ENCODE measurements around the gene ZBTB17. TPM values are rescaled to one million over a fixed set of nuclear protein-coding genes. Genes with fewer than 3 reads are reported as not detected.
"Not testable (repeated sequence)": the region's sequence is repeated elsewhere in the genome, so short reads cannot be mapped to it uniquely, and the experiment has no call there.

Gene ZBTB17
- total RNA-seq, 2 donors from 2014 or later, result 31.6 to 38.7 TPM

- intact Hi-C loops (cut with DNase I), result no loop called here
Observed at GRCh38 chr1:16013220-16013907, 37.5 kb upstream of the ZBTB17 start.

GRCh38 chr1:16012590-16013219 is 36.8 kb upstream of the ZBTB17 start:
- intact Hi-C loops (cut with DNase I), result no loop called here
- peak; percentile 93 for DNase-seq (ENCODE audit: low spot score)

More at GRCh38 chr1:16013220-16013907, 37.5 kb upstream of the ZBTB17 start:
- no peak for DNase-seq (ENCODE audit: low spot score)

- DNase-seq (ENCODE audit: low spot score), result no peak
- intact Hi-C loops (cut with DNase I), result loop anchor here in 1 of 2 donors (2.0 kb wide), 1 partner anchor 19 kb away; no protein-coding TSS in a partner anchor
Observed at GRCh38 chr1:16011936-16012589, 36.2 kb upstream of the ZBTB17 start.

GRCh38 chr1:16010837-16011236 is 34.9 kb upstream of the ZBTB17 start:
- intact Hi-C loops (cut with DNase I), result loop anchor here in 1 of 2 donors (2.0 kb wide), 1 partner anchor 20 kb away; no protein-coding TSS in a partner anchor
- DNase-seq (ENCODE audit: low spot score), result no peak

GRCh38 chr1:16009678-16010077 is 33.8 kb upstream of the ZBTB17 start:
- DNase-seq (ENCODE audit: low spot score), result no peak
- intact Hi-C loops (cut with DNase I), result loop anchor here (2.0 to 5.0 kb wide), 3 partner anchors 21 to 45 kb away; no protein-coding TSS in a partner anchor

GRCh38 chr1:16009030-16009460 is 33.1 kb upstream of the ZBTB17 start:
- intact Hi-C loops (cut with DNase I), result loop anchor here (2.0 to 5.0 kb wide), 2 partner anchors 43 to 46 kb away; no protein-coding TSS in a partner anchor

DNA sequence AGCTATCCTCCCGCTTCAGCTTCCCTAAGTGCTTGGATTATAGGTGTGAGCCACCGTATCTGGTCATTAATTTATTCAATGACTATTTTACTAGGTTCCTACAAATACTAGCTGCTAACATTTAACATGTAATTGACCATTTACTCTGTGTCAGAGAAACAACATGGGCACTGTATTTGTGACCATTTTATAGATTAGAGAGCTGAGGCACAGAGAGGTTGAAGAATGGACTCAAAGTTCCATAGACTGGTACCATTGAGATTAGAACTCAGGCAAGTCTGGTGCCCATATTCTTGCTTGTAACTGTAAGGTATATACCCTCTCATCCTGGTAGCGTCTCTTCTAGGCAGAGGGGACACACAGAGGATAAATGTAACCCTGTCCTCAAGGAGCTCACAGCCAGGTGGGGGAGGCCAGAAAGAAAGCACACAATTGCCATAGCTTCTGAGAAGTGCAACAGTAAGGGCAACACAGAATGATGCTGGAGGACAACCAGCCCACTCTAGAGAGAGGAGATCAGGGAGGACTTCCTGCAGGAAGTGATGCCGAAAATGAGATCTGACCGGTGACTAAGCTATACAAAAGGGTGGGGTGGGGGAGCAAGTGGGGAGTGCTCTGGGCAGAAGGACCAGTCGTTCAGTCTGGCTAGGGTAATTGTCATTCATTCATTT is 31.9 kb upstream of the ZBTB17 start:
- DNase-seq (ENCODE audit: low spot score), result no peak
- intact Hi-C loops (cut with DNase I), result loop anchor here (2.0 to 5.0 kb wide), 2 partner anchors 44 to 47 kb away; no protein-coding TSS in a partner anchor

More at GRCh38 chr1:16009030-16009460, 33.1 kb upstream of the ZBTB17 start:
- DNase-seq (ENCODE audit: low spot score), result peak; percentile 93

- no peak for DNase-seq (ENCODE audit: low spot score)
- intact Hi-C loops (cut with DNase I), result loop anchor here in 1 of 2 donors (5.0 kb wide), 1 partner anchor 45 kb away; no protein-coding TSS in a partner anchor
Observed at GRCh38 chr1:16006552-16007485, 30.9 kb upstream of the ZBTB17 start.

DNA sequence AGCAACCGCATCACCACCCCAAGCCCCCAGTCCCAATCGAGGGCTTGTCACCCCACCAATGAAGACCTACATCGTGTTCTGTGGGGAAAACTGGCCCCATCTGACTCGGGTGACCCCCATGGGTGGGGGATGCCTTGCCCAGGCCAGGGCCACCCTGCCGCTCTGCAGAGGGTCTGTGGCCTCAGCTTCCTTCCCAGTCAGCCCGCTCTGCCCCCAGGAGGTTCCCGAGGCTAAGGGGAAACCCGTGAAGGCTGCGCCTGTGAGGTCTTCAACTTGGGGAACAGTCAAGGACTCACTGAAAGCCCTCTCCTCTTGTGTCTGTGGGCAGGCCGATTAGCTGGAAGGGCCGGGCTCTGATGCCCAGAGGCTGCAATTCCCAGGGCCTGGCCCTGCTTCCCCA is 30.1 kb upstream of the ZBTB17 start:
- intact Hi-C loops (cut with DNase I), result loop anchor here in 1 of 2 donors (5.0 kb wide), 1 partner anchor 46 kb away; no protein-coding TSS in a partner anchor

DNA sequence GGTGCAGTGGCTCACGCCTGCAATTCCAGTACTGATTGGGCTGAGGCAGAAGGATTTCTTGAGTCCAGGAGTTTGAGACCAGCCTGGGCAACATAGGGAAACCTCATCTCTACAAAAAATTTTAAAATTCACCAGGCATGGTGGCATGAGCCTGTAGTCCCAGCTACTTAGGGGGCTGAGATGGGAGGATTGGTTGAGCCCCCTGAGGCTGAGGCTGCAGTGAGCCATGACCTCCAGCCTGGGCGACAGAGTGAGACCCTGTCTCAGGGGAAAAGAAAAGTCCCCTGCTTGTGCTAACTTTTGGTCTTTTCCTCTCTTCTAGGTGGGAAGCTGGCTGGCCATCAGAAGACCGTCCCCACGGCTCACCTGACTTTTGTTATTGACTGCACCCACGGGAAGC is 29.7 kb upstream of the ZBTB17 start:
- no peak for DNase-seq (ENCODE audit: low spot score)
- intact Hi-C loops (cut with DNase I), result loop anchor here in 1 of 2 donors (5.0 kb wide), 1 partner anchor 47 kb away; no protein-coding TSS in a partner anchor

More for the DNA sequence above, 30.1 kb upstream of the ZBTB17 start:
- DNase-seq (ENCODE audit: low spot score), result no peak

DNA sequence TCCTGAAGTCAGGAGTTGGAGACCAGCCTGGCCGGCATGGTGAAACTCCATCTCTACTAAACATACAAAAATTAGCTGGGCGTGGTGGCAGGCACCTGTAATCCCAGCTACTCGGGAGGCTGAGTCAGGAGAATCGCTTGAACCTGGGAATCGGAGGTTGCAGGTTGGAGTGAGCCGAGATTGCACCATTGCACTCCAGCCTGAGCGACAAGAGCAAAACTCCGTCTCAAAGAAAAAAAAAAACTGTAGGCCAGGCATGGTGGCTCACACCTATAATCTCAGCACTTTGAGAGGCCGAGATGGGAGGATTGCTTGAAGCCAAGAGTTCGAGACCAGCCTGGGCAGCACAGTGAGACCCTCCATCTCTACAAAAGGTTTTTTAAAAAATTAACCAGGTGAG is 25.4 kb upstream of the ZBTB17 start:
- intact Hi-C loops (cut with DNase I), result not testable (repeated sequence)
- DNase-seq (ENCODE audit: low spot score), result peak; percentile 22

GRCh38 chr1:15998929-15999328 is 23.0 kb upstream of the ZBTB17 start:
- intact Hi-C loops (cut with DNase I), result no loop called here
- peak; percentile 34 for DNase-seq (ENCODE audit: low spot score)

- intact Hi-C loops (cut with DNase I), result no loop called here
- peak; percentile 66 for DNase-seq (ENCODE audit: low spot score)
Observed at GRCh38 chr1:15997637-15998280, 21.9 kb upstream of the ZBTB17 start.

- intact Hi-C loops (cut with DNase I), result no loop called here
- DNase-seq (ENCODE audit: low spot score), result peak; percentile 67
Observed at GRCh38 chr1:15997076-15997585, 21.2 kb upstream of the ZBTB17 start.

- intact Hi-C loops (cut with DNase I), result loop anchor here (2.0 to 5.0 kb wide), 2 partner anchors 202 kb away; no protein-coding TSS in a partner anchor
- DNase-seq (ENCODE audit: low spot score), result peak; percentile 92
Observed at GRCh38 chr1:15994590-15995351, 18.9 kb upstream of the ZBTB17 start.

GRCh38 chr1:15994081-15994480 is 18.2 kb upstream of the ZBTB17 start:
- intact Hi-C loops (cut with DNase I), result loop anchor here (2.0 to 5.0 kb wide), 2 partner anchors 201 to 202 kb away; no protein-coding TSS in a partner anchor

More at GRCh38 chr1:15994081-15994480, 18.2 kb upstream of the ZBTB17 start:
- no peak for DNase-seq (ENCODE audit: low spot score)

Data from posterior vena cava (tissue), 2 donors.